ENCODE measurements around the gene C1orf50.

C1orf50 gene

GRCh38 chr1:42765269-42765668, 1.8 kb upstream of the C1orf50 start:
- DNase-seq, result no peak

DNA sequence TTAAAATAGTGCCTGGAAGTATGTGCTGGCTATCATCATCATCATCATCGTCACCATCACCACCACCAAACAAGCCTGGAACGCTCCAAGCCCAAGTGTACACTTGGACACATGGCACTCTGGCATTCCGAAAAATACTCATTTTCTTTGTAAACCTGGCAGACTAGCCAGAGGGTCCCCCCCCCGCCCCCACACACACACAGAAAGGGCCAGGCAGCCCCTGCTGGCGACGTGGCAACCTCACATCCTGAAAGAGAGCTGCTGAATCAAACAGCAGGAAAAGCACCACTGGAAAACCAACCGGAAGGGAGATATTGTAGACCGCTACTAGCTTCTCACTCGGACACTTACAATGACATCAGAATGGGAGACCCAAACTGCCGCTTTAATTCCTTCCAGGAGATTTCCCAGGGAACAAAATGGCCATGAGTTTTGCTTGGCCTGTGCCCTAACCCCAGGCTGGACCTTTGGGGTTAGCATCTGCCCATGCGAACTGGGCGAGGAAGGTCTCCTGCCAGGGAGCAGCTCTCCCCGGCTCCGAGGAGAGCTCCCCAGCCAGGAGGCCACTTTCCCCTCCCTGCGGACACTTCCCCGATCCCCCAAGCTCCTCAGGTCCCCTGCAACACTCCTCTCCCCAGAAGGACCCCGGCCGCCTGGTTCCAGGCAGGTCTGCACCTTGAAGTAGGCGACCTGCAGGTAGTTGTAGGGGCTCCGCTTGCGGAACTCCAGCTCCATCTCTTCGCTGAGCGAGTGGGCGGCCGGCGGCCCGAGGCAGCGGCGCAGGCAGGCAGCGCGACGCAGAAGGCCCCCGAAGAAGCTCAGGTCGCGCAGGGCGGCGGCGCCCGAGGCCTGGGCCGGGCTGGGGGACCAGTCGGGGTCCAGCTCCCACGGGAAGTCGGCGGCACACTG, 963 bp upstream of the C1orf50 start:
- DNase-seq, result peak; percentile 75

DNA sequence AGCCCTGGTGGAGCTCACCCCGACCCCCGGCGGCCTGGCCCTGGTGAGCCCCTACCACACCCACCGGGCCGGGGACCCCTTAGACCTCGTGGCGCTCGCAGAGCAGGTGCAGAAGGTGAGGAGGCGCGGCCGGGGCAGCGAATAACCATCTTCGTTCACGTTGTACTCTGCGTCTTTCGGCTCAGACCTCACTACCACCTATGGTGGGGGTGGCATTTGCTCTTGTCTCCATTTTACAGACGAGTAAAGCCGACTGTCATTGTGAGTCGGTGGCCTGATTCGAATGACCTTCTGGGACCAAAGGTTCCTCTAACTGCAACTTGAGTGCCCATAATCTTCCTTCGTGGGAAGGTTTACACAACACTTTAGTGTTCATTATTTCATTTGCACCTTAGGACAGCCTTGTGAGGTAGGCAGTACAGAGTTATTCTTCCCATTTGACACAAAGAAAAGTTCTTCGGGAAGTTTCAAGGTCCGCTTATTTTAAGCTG, 506 bp downstream of the C1orf50 start:
- peak; percentile 76 for DNase-seq

- DNase-seq, result no peak
Measured at GRCh38 chr1:42768172-42768571, 1.1 kb downstream of the C1orf50 start.

GRCh38 chr1:42769811-42770210, 2.8 kb downstream of the C1orf50 start:
- no peak for DNase-seq

DNA sequence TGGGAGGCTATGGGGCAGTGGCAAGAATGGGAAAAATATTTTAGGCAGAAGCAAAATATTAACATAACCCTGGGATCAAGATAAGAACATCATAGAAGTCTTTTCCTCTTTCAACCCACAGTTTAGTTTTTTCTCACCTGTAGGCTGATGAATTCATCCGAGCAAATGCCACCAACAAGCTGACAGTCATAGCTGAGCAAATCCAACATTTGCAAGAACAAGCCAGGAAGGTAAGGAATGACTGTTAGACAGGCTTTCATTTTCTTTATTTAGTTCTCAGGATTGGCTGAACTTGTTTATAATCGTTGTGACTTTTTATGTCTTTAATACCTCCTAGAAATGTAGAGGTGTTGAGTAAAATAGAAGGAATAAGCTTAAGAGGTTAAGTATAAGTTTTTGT, 6.4 kb downstream of the C1orf50 start:
- no peak for DNase-seq

- no peak for DNase-seq
Measured at GRCh38 chr1:42774928-42775526, 8.0 kb downstream of the C1orf50 start.

GRCh38 chr1:42776502-42776901, 9.5 kb downstream of the C1orf50 start:
- DNase-seq, result no peak

DNA sequence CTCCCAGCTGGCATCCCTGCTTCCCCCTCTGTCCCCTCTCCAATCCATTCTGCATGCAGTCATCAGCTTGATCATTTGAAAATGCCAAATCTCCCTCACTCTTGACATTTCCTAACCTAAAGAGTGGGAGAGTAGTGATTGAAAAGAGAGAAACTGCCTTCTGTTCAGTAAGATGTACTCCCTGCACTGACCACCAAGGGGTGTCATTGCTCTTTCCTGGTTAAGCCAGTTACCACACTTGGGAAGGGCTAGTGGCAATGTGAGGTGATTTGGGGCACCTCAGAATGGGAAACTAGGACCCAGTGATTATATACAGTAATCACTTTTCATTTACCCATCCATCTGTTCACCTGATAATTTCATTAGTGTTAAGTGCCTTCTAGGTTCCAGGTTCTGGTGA, 10.8 kb downstream of the C1orf50 start:
- peak; percentile 72 for DNase-seq

DNA sequence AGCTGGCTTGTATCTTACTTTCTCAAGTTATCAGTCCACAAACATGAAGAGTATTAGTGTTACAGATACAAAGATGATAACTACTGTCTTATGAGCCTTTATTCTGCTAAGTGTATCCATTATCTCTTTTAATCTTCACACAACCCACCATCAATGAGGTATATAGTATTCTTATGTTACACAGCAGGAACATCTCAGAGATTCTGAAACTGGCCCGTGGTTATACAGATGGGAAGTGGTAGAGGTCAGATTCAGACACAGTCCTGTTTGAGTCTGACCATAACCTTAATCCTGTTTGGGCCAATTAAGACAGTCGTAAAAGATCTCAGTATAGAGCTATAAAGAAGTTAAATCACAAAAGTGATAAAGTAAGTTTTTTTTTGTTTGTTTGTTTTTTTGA, 12.7 kb downstream of the C1orf50 start:
- no peak for DNase-seq

DNA sequence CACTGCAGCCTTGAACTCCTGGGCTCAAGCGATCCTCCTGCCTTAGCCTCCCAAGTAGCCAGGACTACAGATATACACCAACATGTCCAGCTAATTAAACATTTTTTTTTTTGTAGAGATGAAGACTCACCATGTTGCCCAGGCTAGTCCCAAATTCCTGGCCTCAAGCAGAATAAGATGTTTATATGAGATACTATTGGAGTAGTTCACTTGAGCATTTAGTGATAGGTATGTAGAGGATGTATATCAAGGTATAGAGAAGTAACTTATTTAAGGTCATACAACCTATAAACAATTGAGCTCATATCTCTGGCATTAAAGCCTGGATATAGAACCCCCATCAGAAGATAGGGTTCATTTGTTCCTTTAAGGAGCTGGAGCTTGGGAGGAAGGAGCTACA, 13.1 kb downstream of the C1orf50 start:
- DNase-seq, result no peak

GRCh38 chr1:42783092-42783491, 16.0 kb downstream of the C1orf50 start:
- DNase-seq, result no peak

DNA sequence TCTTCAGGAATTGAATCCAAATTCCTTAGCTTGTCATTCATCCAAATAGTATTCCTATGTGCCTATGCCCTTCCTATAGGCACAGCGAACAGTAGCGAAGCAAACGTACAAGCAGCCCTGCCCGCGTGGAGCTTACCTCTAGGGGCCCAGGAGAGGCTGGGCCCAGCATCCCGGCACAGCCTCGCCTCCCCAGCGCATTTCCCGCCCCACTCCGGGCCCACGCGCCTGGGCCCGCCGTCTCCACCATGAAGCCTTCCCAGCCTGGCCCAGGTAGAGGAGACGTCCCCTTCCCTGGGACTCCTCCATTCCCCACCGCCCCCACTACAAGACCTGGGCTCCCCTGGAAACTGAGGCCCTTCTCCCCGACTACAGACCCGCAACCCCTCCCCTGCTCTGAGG, 17.5 kb downstream of the C1orf50 start:
- DNase-seq, result no peak

DNA sequence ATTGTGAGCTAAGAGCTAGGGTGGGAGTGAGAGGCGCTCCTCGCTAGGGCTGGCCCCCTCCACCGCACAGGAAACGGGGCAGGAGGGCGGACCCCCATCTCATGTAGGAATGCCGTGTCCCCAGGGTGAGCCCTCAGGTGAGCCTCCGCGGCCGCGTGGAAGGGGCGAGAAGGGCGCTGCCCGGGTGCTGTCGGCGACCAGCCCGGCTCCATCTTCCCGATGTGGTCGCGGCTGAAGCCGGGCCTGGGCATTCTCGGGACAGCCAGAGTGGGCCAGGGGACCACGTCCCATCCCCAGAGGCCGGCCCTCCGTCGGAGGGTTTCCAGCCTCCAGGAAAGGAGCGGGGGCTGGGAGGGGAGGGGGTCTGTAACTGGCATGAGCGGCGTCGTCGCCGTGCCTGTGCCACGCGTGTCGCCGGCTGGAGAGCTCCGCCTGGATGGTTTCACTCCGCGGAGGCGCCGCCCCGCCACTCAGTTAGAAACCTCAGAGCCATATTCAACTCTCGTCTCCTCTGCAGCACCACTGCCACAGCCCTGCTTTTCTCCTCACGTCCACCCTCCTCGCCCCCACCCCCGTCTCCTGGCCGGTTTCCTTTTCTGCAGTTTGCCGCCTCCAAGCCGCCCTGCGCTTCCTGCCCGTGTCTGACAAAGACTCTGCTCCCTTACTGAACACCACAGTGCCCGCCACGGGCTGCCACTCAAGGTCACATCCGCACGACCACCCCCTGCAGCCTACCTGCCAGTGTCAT, 18.1 kb downstream of the C1orf50 start, which contains the start of gene TMEM269:
Gene TMEM269 (plus strand): TSS at position 46 of the 748 bp plus-strand sequence. CDS start 4,903 bp downstream, outside the sequence.
- DNase-seq, result peak; percentile 39

GRCh38 chr1:42786097-42786496, 19.0 kb downstream of the C1orf50 start:
- DNase-seq, result no peak

DNA sequence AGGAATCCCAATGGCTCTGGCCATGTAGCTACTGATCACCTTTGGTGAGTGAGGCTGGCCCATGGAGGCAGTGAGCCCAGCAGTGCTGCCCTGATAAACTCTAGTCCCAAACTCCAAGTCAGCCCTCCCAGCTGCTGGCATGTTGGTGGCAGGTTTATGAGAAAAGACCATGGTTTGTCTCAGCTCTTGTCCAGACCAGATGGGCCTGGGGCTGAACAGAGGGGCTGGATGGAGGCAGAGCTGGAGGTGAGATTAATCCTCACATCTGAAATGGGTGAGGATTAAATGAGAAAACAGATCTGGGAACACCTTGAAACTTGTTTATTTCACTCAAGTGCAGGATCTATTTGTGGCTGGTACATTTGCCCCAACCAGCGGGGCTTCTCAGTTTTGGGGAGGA, 21.0 kb downstream of the C1orf50 start:
- no peak for DNase-seq

DNA sequence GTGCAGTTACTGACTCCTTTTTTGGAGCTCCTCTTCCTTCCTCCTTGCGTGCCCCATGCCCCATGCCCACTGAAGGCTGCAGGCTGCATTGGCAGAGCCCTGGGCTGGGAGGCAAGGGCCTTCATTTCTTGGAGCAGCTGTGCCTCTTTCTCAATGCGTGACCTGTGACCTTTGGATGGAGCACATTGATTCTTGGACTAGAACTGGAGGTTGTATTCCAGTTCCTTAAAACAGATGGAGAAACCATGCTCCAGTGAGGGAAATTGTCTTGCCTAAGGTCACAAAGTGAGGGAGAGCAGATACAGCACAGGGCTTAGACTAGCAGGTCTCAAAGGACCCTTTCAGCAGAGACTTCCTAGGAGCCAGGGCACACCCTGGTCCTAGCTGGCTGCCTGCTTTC, 26.8 kb downstream of the C1orf50 start:
- DNase-seq, result no peak

DNA sequence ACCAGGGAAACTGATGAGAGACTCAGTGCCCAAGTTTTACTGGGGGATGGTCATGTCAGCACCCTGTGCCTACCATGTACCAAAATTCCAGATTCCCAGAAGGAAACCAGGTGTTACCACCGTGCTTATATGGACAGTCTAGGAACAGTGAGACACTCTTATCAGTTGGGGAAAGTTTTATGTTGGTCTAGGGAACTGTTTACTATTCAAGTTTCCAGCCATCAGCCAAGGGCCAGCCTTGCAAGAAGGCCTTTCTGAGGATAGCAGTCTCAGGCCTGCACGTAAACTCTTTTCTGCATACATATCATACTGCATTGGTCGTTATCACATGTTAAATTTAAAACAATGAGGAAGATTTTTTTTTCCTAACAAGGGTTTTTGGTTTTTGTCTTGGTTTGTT, 30.4 kb downstream of the C1orf50 start:
- DNase-seq, result no peak

GRCh38 chr1:42797979-42798378, 30.9 kb downstream of the C1orf50 start:
- no peak for DNase-seq

GRCh38 chr1:42801832-42802473, 34.9 kb downstream of the C1orf50 start:
- no peak for DNase-seq

DNA sequence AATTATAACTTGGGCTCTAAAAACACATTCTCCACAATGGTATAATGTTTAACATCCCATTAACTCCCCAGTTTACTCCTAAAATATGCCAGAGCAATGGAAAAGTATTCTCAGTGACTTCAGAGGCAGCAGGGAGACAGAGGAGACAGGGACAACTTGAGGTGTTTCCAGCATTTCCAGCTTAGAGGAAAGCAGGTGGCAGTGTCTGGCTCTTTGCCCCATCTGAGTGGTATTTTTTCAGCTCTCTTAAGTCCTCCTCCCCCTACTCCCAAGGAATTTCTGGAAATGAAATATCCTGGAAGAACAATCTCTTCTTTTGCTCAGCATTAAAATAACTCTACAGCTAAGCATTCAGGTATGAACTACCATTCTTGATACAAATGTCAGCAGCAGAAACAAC, 39.1 kb downstream of the C1orf50 start:
- DNase-seq, result no peak

DNA sequence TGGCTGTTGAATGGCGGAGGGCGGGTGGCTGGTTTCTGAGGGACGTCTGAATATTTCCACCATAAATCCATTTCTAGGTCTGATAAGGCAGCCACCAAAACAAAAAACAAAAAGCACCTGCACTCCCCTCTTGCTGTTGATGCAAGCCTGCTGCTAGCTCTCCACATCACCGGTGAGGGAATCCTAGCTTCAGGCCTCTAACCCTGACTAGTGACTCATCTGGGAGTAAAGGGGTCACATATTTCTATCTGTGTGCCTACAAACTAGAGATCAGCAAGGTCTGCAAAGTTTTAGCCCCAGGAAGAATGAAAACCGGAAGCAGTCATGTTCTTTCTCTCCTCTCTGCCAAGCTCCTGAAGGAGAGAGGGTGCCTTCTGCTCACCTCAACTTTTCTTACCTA, 39.5 kb downstream of the C1orf50 start:
- DNase-seq, result no peak

Data from DMS53 (cell line).